Measurements from ENCODE around the gene BANK1. TPM values are rescaled to one million over a fixed set of nuclear protein-coding genes. Genes with fewer than 3 reads are reported as not detected.

The BANK1 gene
- total and polyA plus RNA-seq, 2 experiments from 2014 or later = not detected

- peaks cover 16% of the 10 kb centered on the region for H3K4me1 ChIP-seq (ENCODE audit: insufficient read depth)
- H2AFZ ChIP-seq = peak overlapping the region; percentile 61
- H4K20me1 ChIP-seq (ENCODE audit: insufficient read depth) = no peaks in the 10 kb centered on the region
- H3K36me3 ChIP-seq (ENCODE audit: low read depth) = no peaks in the 10 kb centered on the region
- peak; percentile 33 for DNase-seq
- H3F3A ChIP-seq (ENCODE audit: insufficient read depth) = 0 out of 2 replicates have a peak, but pooled peaks cover 11% of the 10 kb centered on the region
- no peaks in the 10 kb centered on the region for H3K79me2 ChIP-seq (ENCODE audit: insufficient read depth)
- in situ Hi-C loops (cut with MboI) = no loop called here
- H3K27me3 ChIP-seq (replicated peaks; ENCODE audit: insufficient read depth) = no peaks in the 10 kb centered on the region
- H3K9ac ChIP-seq = no peak overlapping the region
- H3K9me2 ChIP-seq (ENCODE audit: insufficient read depth) = no peaks in the 10 kb centered on the region
- no peak overlapping the region for H3K27ac ChIP-seq
- H3K9me3 ChIP-seq (ENCODE audit: low read depth) = no peaks in the 10 kb centered on the region
- peak overlapping the region; percentile 62 for H3K4me2 ChIP-seq (ENCODE audit: unreplicated experiment)
- TF ChIP-seq EZH2phosphoT487 (IDR thresholded peaks at IDR 0.05; ENCODE audit: insufficient read depth, low read depth) (no peak), EZH2 (IDR thresholded peaks at IDR 0.05; ENCODE audit: insufficient read depth, poor library complexity, severe bottlenecking) (no peak)
- H3K4me3 ChIP-seq = peak overlapping the region; percentile 42
- WGBS, 2 experiments (ENCODE audit: low coverage in 1 of 2, low lambda C conversion rate in 2 of 2, missing lambda C conversion rate in 2 of 2) = 3% methylated on average over 4 of the region's 4 CpGs
Measured at GRCh38 chr4:101953949-101954348, 163.4 kb downstream of the BANK1 start.

- H3K36me3 ChIP-seq (ENCODE audit: low read depth) = no peaks in the 10 kb centered on the region
- H3K27ac ChIP-seq = no peak overlapping the region
- H4K20me1 ChIP-seq (ENCODE audit: insufficient read depth) = no peaks in the 10 kb centered on the region
- in situ Hi-C loops (cut with MboI) = no loop called here
- H3K27me3 ChIP-seq (replicated peaks; ENCODE audit: insufficient read depth) = no peaks in the 10 kb centered on the region
- peak; percentile 6 for DNase-seq
- H3K4me1 ChIP-seq (ENCODE audit: insufficient read depth) = peaks cover 16% of the 10 kb centered on the region
- 58 to 62% methylated on average over 1 of the region's 1 CpG for WGBS, 2 experiments (ENCODE audit: low coverage in 1 of 2, low lambda C conversion rate in 2 of 2, missing lambda C conversion rate in 2 of 2)
- H3F3A ChIP-seq (ENCODE audit: insufficient read depth) = 0 out of 2 replicates have a peak, but pooled peaks cover 11% of the 10 kb centered on the region
- H3K9ac ChIP-seq = no peak overlapping the region
- TF ChIP-seq EZH2phosphoT487 (IDR thresholded peaks at IDR 0.05; ENCODE audit: insufficient read depth, low read depth) (no peak), EZH2 (IDR thresholded peaks at IDR 0.05; ENCODE audit: insufficient read depth, poor library complexity, severe bottlenecking) (no peak)
- no peaks in the 10 kb centered on the region for H3K9me3 ChIP-seq (ENCODE audit: low read depth)
- H3K79me2 ChIP-seq (ENCODE audit: insufficient read depth) = no peaks in the 10 kb centered on the region
- H3K9me2 ChIP-seq (ENCODE audit: insufficient read depth) = no peaks in the 10 kb centered on the region
- peak overlapping the region; percentile 42; the same call in 1 of the 2 replicates for H3K4me3 ChIP-seq
- peak overlapping the region; percentile 62 for H3K4me2 ChIP-seq (ENCODE audit: unreplicated experiment)
- H2AFZ ChIP-seq = peak overlapping the region; percentile 61
Measured at GRCh38 chr4:101954351-101954750, 163.8 kb downstream of the BANK1 start.

- no peak for DNase-seq
- Histone ChIP-seq H3K27me3 (replicated peaks; ENCODE audit: insufficient read depth) (no peaks in the 10 kb centered on the region), H2AFZ (no peak overlapping the region), H3K79me2 (ENCODE audit: insufficient read depth) (no peaks in the 10 kb centered on the region), H3K9me3 (ENCODE audit: low read depth) (no peaks in the 10 kb centered on the region), H3K36me3 (ENCODE audit: low read depth) (no peaks in the 10 kb centered on the region), H3K4me1 (ENCODE audit: insufficient read depth) (peaks cover 16% of the 10 kb centered on the region), H3K9ac (no peak overlapping the region), H3K27ac (no peak overlapping the region), H3F3A (ENCODE audit: insufficient read depth) (0 out of 2 replicates have a peak, but pooled peaks cover 11% of the 10 kb centered on the region), H3K9me2 (ENCODE audit: insufficient read depth) (no peaks in the 10 kb centered on the region), H4K20me1 (ENCODE audit: insufficient read depth) (no peaks in the 10 kb centered on the region), H3K4me2 (ENCODE audit: unreplicated experiment) (no peak overlapping the region), H3K4me3 (no peak overlapping the region)
- TF ChIP-seq EZH2 (IDR thresholded peaks at IDR 0.05; ENCODE audit: insufficient read depth, poor library complexity, severe bottlenecking) = no peak
- 94 to 95% methylated on average over 4 of the region's 4 CpGs for WGBS, 2 experiments (ENCODE audit: low coverage in 1 of 2, low lambda C conversion rate in 2 of 2, missing lambda C conversion rate in 2 of 2)
- in situ Hi-C loops (cut with MboI) = no loop called here
Measured at GRCh38 chr4:101954975-101955678, 164.6 kb downstream of the BANK1 start.

- Histone ChIP-seq H4K20me1 (ENCODE audit: insufficient read depth) (no peaks in the 10 kb centered on the region), H3K79me2 (ENCODE audit: insufficient read depth) (no peaks in the 10 kb centered on the region), H3K36me3 (ENCODE audit: low read depth) (no peaks in the 10 kb centered on the region), H3K9me3 (ENCODE audit: low read depth) (no peaks in the 10 kb centered on the region), H3K9ac (no peak overlapping the region), H3K4me3 (no peak overlapping the region), H3K27ac (no peak overlapping the region), H3F3A (ENCODE audit: insufficient read depth) (0 out of 2 replicates have a peak, but pooled peaks cover 11% of the 10 kb centered on the region), H3K27me3 (replicated peaks; ENCODE audit: insufficient read depth) (no peaks in the 10 kb centered on the region), H2AFZ (no peak overlapping the region), H3K9me2 (ENCODE audit: insufficient read depth) (no peaks in the 10 kb centered on the region), H3K4me2 (ENCODE audit: unreplicated experiment) (no peak overlapping the region), H3K4me1 (ENCODE audit: insufficient read depth) (peaks cover 19% of the 10 kb centered on the region)
- in situ Hi-C loops (cut with MboI) = no loop called here
- TF ChIP-seq EZH2 (IDR thresholded peaks at IDR 0.05; ENCODE audit: insufficient read depth, poor library complexity, severe bottlenecking) (no peak), EZH2phosphoT487 (IDR thresholded peaks at IDR 0.05; ENCODE audit: insufficient read depth, low read depth) (no peak)
- no peak for DNase-seq
- 65 to 72% methylated on average over 4 of the region's 4 CpGs for WGBS, 2 experiments (ENCODE audit: low coverage in 1 of 2, low lambda C conversion rate in 2 of 2, missing lambda C conversion rate in 2 of 2)
Measured at GRCh38 chr4:101956068-101956825, 165.7 kb downstream of the BANK1 start.

All from GM23248 (cell line).